K562 (cell line): ENCODE results near the gene PIK3AP1.

Experiments used
- CEBPB ChIP-seq: fragments of 450-650 bp; IDR thresholded peaks from 2 replicates; pipeline ENCODE4 v1.6.1; 2016; ENCODE audit warnings: missing genetic modification characterization, missing compliant biosample characterization
- GABPA ChIP-seq: fragments of 200-800 bp; sonication (Bioruptor generic); conservative IDR thresholded peaks from 2 replicates; pipeline ENCODE4 v1.6.1; 2016; ENCODE audit warnings: low read depth, missing genetic modification characterization, missing compliant biosample characterization
- JUND ChIP-seq, 2 experiments: IDR thresholded peaks; 2 replicates in 1 of 2; 3 replicates in 1 of 2; pipeline ENCODE4 v1.6.1; 2011; ENCODE audit warnings: borderline replicate concordance in 2 of 2, low read depth in 2 of 2, low read length in 2 of 2, improper control_type of control experiment in 1 of 2, missing biosample characterization in 1 of 2, missing genetic modification characterization in 1 of 2, missing genetic modification reagents in 1 of 2
- KHSRP ChIP-seq: fragments of 450-650 bp; IDR thresholded peaks from 2 replicates; pipeline ENCODE4 v1.6.1; 2017
- POLR2A ChIP-seq: fragments of 450-650 bp; conservative IDR thresholded peaks from 2 replicates; pipeline ENCODE4 v1.6.1; 2016
- SOX6 ChIP-seq: fragments of 450-650 bp; IDR thresholded peaks from 2 replicates; pipeline ENCODE4 v1.6.1; 2014; ENCODE audit warnings: mild to moderate bottlenecking
- ZNF347 ChIP-seq: fragments of 450-650 bp; formaldehyde crosslinking; IDR thresholded peaks from 2 replicates; pipeline ENCODE4 v1.4.0; 2020; ENCODE audit warnings: low read depth, mild to moderate bottlenecking, moderate library complexity
- ZNF589 ChIP-seq: fragments of 200-800 bp; sonication (Bioruptor generic); IDR thresholded peaks from 2 replicates; pipeline ENCODE4 v1.6.1; 2016; ENCODE audit warnings: low read depth, missing genetic modification characterization, missing compliant biosample characterization
- ZNF780A ChIP-seq: fragments of 250-450 bp; sonication (Bioruptor Pico); IDR thresholded peaks from 2 replicates; pipeline ENCODE4 v1.5.0; 2021; ENCODE audit warnings: mild to moderate bottlenecking

DNA sequence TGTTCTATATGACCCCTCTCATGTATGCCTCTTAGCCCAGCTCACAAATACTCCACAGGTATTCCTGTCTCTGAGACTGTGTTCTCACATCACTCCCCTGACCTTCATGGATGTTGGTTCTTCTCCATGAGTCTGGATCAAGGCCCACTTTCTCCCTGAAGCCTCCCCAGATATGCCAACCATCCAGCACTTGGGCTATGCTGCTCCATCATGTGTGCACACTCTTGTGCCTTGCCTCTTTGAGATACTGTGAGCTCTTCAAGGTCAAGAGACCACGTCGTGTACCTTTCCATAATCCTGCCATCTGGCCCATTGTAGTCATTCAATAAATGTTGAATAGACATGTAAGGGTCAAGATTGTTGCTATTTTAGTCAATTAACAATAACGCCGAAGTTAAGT lies 103.4 kb downstream of the PIK3AP1 start:
- TF ChIP-seq CEBPB (tag): no peak
- TF ChIP-seq ZNF347 (CRISPR knock-in tag): no peak
- no peak for TF ChIP-seq SOX6
- no peak for TF ChIP-seq ZNF589
- no peak for TF ChIP-seq POLR2A
- no peak for TF ChIP-seq ZNF780A (CRISPR knock-in tag)
- TF ChIP-seq KHSRP: no peak
- TF ChIP-seq GABPA (tag): no peak
- TF ChIP-seq JUND (IDR thresholded peaks at IDR 0.05; ENCODE audit: borderline replicate concordance, low read depth, low read length): no peak
- no peak for TF ChIP-seq JUND (tag; IDR thresholded peaks at IDR 0.05; ENCODE audit: borderline replicate concordance, low read depth, low read length)
